GM21381 (cell line): ENCODE results near the gene KRTAP2-1.
"Not testable (repeated sequence)": the region's sequence is repeated elsewhere in the genome, so short reads cannot be mapped to it uniquely, and the experiment has no call there.

Source experiments
- ATAC-seq: cut with Tn5 transposase; IDR thresholded peaks from one replicate; pipeline ENCODE4 v1.9.1; 2021; ENCODE audit warnings: mild to moderate bottlenecking, moderate library complexity; ENCODE audit not compliant: unreplicated experiment

Gene KRTAP2-1

DNA sequence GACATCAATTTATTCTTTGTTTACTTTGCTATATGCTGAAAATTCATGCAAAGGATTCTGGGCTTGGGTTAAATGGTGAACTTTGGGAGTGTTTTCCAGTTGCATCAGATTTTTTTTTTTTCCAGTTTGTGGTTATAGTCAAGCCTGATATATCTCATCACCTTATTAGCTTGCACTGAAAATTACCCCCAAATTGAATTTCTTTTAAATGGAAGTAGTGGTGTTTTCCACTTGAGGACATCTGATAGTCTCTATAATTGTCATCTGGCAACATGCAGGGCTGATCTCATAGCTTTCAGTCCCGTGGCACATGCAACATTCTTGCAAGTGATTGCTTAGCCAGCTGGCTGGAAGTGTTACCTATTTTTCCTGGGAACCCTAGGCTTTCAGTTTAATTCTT, 33.5 kb downstream of the KRTAP2-1 start:
- ATAC-seq: no peak

DNA sequence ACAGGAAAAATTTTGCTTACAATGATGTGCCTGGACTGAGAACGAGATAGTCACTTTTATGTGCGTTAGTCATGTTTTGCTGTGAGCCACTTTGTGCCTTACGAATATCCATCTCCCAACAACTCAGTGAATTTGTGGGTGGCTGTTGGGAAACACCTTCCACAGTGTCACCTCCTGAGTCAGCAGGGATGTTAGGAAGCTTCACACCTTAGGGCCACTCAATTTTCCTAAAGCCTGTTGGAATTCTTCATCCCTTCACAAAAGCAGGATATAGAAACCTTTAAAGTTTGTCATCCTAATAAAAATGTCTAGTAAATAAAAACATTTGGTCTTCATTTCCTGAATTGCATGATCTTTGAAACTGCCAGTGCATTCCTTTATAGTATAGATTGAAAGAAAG, 33.9 kb downstream of the KRTAP2-1 start:
- no peak for ATAC-seq

DNA sequence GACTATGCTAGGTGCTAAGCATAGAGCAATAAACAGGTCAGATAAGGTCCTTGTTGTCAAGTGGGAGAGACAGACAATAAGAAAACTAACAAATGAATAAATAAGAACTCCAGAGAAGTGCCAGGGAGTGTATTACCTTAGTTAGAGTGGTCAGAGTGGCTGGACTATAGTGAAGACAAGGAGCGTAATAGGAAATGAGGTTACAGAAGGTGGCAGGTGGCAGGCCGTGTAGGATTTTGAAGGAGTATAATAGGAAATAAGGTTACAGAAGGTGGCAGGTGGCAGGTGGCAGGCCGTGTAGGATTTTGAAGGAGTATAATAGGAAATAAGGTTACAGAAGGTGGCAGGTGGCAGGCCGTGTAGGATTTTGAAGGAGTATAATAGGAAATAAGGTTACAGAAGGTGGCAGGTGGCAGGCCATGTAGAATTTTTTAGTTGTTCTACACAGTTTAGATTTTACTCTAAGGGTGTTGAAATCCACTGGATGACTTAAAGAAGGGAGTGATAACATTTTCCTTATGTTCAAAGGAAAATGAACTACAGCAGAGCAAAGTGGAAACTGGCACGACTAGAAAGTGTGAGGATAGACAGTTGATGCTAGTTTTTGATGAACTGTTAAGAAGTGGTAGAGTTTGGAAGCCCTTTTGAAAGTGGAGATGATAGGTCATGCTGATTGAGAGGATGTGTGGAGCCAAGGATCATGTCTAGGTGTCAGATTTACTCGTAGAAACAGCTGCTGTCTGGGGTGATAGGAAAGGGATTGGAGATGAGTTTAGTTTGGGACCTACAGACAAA, 34.6 kb downstream of the KRTAP2-1 start:
- ATAC-seq: no peak

DNA sequence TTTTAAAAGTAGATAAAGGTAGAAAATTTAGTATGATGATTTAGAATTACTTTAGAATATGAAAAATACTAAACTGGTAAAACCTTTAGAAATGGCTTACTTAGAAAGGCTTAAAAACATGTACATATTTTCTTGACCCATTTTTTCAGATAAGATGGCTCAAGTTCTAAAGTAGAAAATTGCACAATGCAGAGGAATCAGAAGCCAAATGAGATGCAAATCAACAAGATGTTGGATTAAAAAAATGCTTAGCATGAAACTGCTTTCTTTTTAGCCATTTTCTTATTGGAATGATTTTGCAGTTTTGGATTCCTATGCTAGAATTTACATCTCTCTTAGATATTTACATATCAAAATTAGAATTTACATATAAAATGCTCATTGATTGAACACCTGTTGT, 36.7 kb downstream of the KRTAP2-1 start:
- ATAC-seq: no peak

DNA sequence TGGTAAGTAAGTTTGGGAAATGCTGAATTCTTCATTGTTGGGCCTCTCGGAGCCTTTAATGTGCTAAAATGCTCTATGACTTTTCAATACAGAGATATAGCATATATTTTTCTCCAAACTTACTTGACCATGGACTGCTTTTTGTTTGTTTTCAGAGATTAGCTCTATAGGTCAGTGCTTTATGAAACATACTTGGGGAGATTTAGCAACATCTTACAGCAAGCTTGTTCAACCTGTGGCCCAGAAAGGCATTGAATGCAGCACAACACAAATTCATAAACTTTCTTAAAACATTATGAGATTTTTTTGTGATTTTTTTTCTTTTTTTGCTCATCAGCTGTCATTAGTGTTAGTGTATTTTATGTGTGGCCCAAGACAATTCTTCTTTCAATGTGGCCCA, 37.2 kb downstream of the KRTAP2-1 start:
- ATAC-seq: no peak

DNA sequence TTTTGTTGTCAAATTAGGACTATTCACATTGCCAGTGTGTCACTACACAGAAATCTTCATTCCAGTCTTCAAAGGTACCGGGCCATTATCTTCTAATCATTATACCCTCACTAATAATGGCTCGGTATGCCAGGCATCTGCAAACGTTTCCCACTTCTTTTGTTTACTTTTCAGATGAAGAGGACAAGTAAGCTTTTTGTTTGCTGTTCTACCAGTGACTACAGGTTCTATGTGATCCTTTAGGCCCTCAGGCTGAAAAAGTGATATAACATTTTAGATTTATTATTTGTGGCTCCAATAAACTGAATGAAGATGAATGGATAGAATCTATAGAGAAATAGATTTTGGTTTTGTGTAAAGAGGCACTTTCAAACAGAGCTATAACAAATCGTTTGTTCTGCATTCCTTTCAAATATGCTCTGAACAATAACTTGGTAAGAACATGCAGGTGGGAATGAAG, 37.8 kb downstream of the KRTAP2-1 start:
- ATAC-seq: no peak

DNA sequence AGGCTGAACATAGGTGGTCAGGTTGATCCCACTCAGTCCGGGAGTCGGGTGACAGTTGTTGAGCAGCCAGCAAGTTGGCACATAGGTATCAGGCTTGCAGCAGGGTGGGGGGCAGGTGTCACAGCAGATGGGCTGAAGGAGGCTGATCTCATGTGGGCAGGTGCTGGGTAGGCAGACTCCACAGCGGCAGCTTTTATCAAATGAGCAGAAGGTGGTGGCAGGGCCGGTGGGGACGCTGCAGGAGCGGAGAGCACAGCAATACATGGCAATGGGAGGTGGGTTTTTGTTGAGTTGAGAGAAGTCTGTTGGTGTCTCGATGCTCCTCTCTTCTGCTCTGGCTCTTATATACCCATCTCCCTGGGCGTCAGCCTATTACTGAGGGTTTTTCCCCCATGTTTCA, 38.3 kb downstream of the KRTAP2-1 start, which contains the start of gene KRTAP3-1:
TSS of gene KRTAP3-1 (minus strand) at position 318 of the 400 bp plus-strand sequence. CDS start at position 264, 54 bp downstream.
- no peak for ATAC-seq

DNA sequence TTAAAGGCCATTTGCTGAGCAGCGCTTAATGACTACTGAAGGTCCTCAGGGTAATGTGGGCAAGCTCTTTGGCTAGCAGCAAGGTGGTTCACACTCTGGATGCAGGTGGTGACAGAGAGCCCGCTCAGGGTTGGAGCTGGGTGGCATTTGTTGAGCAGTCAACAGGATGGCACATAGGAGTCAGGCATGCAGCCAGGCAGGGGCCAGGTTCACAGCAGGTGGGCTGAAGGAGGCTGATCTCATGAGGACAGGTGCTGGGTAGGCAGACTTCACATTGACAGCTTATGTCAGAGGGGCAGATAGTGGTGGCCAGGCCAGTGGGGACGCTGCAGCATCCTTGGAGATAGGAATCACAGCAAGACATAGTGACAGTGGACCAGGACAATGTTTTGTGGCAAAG, 42.7 kb downstream of the KRTAP2-1 start:
- ATAC-seq: no peak

DNA sequence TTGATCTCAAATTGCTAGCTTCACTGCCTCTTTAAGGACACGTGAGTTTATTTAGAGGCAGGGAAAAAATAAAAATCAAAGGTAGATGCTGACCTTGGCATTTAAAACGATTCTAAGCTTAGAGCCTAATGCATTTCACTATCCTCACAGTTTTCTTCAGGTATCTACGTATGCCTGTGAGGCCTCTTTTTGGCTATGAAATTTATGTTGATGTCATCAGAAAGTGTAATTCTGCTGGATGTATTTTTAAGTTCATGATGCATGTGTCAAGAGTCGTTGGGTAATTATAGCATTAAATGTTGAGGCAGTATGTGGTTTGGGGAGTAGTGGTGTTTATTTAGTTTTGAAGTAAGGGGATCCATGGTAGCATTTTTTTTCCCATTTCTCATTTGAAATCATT, 43.2 kb downstream of the KRTAP2-1 start:
- no peak for ATAC-seq

DNA sequence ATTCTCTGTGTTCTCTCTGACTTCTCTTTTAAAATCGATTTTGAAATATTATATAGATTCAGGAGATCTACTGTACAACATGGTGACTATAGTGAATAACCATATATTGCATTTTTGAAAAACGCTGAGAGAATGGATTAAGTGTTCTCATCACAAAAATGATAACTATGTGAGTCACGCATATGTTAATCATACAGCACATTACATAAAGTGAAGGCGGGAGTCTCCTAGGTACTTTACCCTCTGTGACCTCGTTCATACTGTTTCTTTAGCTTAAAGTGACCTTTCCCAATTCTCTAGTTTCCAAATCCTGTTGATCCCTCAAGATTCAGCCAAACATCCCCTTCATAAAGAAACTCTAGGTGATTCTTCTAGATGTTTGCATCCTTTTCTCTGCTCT, 44.3 kb downstream of the KRTAP2-1 start:
- no peak for ATAC-seq

DNA sequence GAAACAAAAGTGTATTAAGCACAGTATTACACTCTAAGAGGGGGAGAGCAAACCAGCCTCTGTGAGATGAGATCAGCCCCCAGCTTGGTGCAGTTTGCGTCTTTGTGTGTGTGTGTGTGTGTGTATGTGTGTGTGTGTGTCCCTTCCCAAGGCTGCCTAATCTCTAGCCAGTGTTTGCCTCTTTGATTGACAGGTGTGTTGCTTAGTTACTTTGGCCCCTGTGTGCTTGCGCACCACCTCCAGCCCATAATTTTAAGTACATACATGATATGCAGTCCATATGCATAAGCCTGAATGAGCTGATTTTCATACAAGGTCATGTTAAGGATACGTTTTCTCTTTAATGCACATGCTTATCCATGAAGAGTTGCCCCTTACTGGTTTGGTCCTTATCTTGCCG, 45.3 kb downstream of the KRTAP2-1 start:
- no peak for ATAC-seq

DNA sequence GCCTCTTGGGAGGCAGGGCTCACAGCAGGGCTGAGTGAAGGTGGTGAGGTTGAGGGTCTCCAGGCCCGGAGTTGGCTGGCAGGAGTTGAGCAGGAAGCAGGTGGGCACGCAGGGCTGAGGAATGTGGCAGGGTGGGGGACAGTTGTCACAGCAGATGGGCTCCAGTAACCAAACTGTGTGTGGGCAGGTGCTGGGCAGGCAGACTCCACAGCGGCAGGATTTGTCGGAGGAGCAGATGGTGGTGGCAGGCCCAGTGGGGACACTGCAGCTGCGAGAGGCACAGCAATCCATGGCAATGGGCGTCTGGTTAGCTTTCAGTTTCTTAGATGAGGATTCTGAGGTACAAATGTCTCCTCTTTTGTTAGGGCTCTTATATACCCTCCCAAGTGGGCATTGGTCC, 47.6 kb downstream of the KRTAP2-1 start, which contains the start of gene KRTAP3-2:
TSS of gene KRTAP3-2 (minus strand) at position 344 of the 400 bp plus-strand sequence. CDS start at position 291, 53 bp downstream.
- not testable (repeated sequence) for ATAC-seq

DNA sequence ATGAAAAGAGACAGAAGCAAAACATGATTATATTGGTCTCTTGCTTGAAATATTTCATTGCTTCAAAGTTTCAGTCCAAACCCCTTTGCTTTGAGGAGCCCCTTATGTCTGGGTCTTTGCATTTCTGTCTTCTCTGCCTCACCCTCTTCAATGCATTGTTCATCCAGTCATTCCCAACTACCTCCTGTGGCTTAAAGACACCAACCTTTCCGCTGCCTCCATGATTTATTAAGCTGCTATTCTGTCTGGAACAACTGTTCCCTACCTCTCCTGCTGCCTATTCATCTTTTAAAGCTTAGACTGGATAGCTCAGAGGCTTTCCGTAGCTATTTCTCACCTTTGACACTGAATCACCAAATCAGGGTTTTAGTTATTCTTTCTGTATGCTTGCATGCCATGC, 49.8 kb downstream of the KRTAP2-1 start:
- ATAC-seq: no peak

DNA sequence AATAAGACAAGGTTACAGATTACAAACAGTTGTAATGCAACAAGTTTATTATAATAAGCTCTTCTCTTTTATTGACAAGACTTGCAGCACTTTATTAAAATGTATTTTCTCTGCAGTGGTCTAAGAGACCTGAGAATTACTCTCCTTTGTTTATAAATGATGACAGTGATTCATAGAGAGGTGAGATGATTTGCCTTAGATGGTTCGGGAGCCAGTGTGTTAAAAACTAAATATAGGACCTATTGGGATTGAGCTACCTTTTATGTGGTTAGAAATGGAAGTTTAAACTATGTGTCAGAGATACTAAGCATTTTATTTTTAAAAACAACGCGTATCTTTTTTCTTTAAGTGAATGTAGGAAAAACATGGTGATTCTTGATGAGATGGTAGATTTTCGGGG, 50.3 kb downstream of the KRTAP2-1 start:
- no peak for ATAC-seq
